H1 (cell line): ENCODE results near the gene PCDHGA1. TPM values are rescaled to one million over a fixed set of nuclear protein-coding genes. Genes with fewer than 3 reads are reported as not detected.

Experiments
- CTCF ChIA-PET: fragments of 300-600 bp; sonication (Branson Sonifier 250); formaldehyde crosslinking; loops from one replicate; lab custom pipeline; 2021; ENCODE audit not compliant: partially characterized antibody; lab: Charles Lee
- POLR2A ChIA-PET: fragments of 300-600 bp; sonication (Branson Sonifier 250); formaldehyde crosslinking; loops from one replicate; lab custom pipeline; 2021; ENCODE audit warnings: inconsistent platforms; ENCODE audit not compliant: partially characterized antibody; lab: Charles Lee
- DNase-seq, 2 experiments: peaks; one replicate each; pipeline versions ENCODE4 v3.0.0 to v3.0.0-alpha.2; 2010 to 2022; ENCODE audit warnings: low spot score in 2 of 2, low read depth in 1 of 2, mixed read lengths in 1 of 2
- FAIRE-seq: peaks from 2 replicates; lab custom pipeline; 2011; peaks lifted over from hg19 to GRCh38; lab: Jason Lieb, UNC
- H2AFZ ChIP-seq: 2 replicates; pipeline ENCODE4 v1.8.1; 2012; ENCODE audit warnings: low read length, inconsistent platforms
- H2AK5ac ChIP-seq: 2 replicates; pipeline ENCODE4 v1.6.1; 2013; ENCODE audit warnings: low read depth, low read length
- H2BK120ac ChIP-seq: replicated peaks from 2 replicates; pipeline ENCODE3; 2013; ENCODE audit warnings: low read depth, low read length, inconsistent platforms
- H2BK12ac ChIP-seq: 2 replicates; pipeline ENCODE4 v1.6.1; 2013; ENCODE audit warnings: low read depth, low read length
- H2BK15ac ChIP-seq: 2 replicates; pipeline ENCODE4 v1.6.1; 2013; ENCODE audit warnings: low read length
- H2BK20ac ChIP-seq: 2 replicates; pipeline ENCODE4 v1.6.1; 2013; ENCODE audit warnings: low read length
- H2BK5ac ChIP-seq: 2 replicates; pipeline ENCODE4 v1.6.1; 2013; ENCODE audit warnings: low read depth, low read length
- H3K14ac ChIP-seq: 2 replicates; pipeline ENCODE4 v1.6.1; 2013; ENCODE audit warnings: inconsistent platforms; ENCODE audit not compliant: insufficient read length
- H3K18ac ChIP-seq: 2 replicates; pipeline ENCODE4 v1.6.1; 2013; ENCODE audit warnings: low read length; ENCODE audit errors: extremely low read depth
- H3K23ac ChIP-seq: 2 replicates; pipeline ENCODE4 v1.6.1; 2013; ENCODE audit warnings: inconsistent platforms; ENCODE audit not compliant: insufficient read length
- H3K23me2 ChIP-seq: 2 replicates; pipeline ENCODE4 v1.6.1; 2013; ENCODE audit warnings: low read depth, low read length
- H3K27ac ChIP-seq: 2 replicates; pipeline ENCODE4 v1.6.1; 2011; ENCODE audit warnings: low read depth, low read length, inconsistent platforms
- H3K27me3 ChIP-seq, 4 experiments: replicated peaks in 1 of 4; 1 replicate in 1 of 4; 2 replicates in 3 of 4; pipeline versions ENCODE4 v1.6.1 to v1.8.1; 2011 to 2013; ENCODE audit warnings: low read length in 3 of 4, mild to moderate bottlenecking in 3 of 4, inconsistent platforms in 2 of 4, mixed read lengths in 2 of 4, moderate library complexity in 1 of 4; ENCODE audit not compliant: control insufficient read depth in 3 of 4, insufficient read depth in 3 of 4; ENCODE audit errors: extremely low read depth in 1 of 4
- H3K36me3 ChIP-seq, 4 experiments: 2 replicates each; pipeline versions ENCODE4 v1.6.1 to v1.8.1; 2011 to 2013; ENCODE audit warnings: mild to moderate bottlenecking in 4 of 4, low read length in 3 of 4, moderate library complexity in 2 of 4, control low read depth in 1 of 4, inconsistent platforms in 1 of 4; ENCODE audit not compliant: insufficient read depth in 4 of 4, control insufficient read depth in 2 of 4
- H3K4ac ChIP-seq: replicated peaks from 2 replicates; pipeline ENCODE3; 2013; ENCODE audit warnings: low read length, low read depth, mixed read lengths, inconsistent platforms; ENCODE audit not compliant: insufficient read length
- H3K4me1 ChIP-seq, 4 experiments: replicated peaks in 1 of 4; 1 replicate in 1 of 4; 2 replicates in 3 of 4; pipeline versions ENCODE4 v1.6.1 to v1.8.1; 2011 to 2013; ENCODE audit warnings: low read length in 3 of 4, inconsistent platforms in 2 of 4, mixed read lengths in 1 of 4; ENCODE audit not compliant: insufficient read depth in 4 of 4, control insufficient read depth in 3 of 4
- H3K4me2 ChIP-seq, 2 experiments: 2 replicates each; pipeline versions ENCODE4 v1.6.1 to v1.8.1; 2011 to 2013; ENCODE audit warnings: low read depth in 2 of 2, low read length in 2 of 2, control low read depth in 1 of 2, inconsistent platforms in 1 of 2, mild to moderate bottlenecking in 1 of 2; ENCODE audit not compliant: insufficient read depth in 1 of 2
- H3K4me3 ChIP-seq, 4 experiments: fragments of 200-600, 300-600 bp in 1 of 4; sonication (generic), shearing (Covaris generic), sonication (Bioruptor Twin) in 1 of 4; 2 replicates each; pipeline versions ENCODE4 v1.5.1 to v1.8.1; 2011 to 2016; ENCODE audit warnings: low read length in 4 of 4, low read depth in 3 of 4, control low read depth in 2 of 4, inconsistent platforms in 2 of 4, mild to moderate bottlenecking in 2 of 4, mixed read lengths in 1 of 4, moderate library complexity in 1 of 4; ENCODE audit not compliant: insufficient read depth in 2 of 4; ENCODE audit errors: extremely low read depth in 1 of 4
- H3K56ac ChIP-seq: replicated peaks from 2 replicates; pipeline ENCODE3; 2013; ENCODE audit warnings: low read depth, mild to moderate bottlenecking, mixed read lengths, low read length, inconsistent platforms; ENCODE audit not compliant: insufficient read length
- H3K79me1 ChIP-seq: 2 replicates; pipeline ENCODE4 v1.6.1; 2013; ENCODE audit warnings: low read depth, low read length, control low read depth
- H3K79me2 ChIP-seq, 2 experiments: 2 replicates each; pipeline versions ENCODE4 v1.6.1 to v1.8.1; 2012 to 2013; ENCODE audit warnings: low read length in 2 of 2, mild to moderate bottlenecking in 2 of 2, inconsistent platforms in 1 of 2; ENCODE audit not compliant: insufficient read depth in 2 of 2, control insufficient read depth in 1 of 2
- H3K9ac ChIP-seq, 4 experiments: replicated peaks in 1 of 4; 1 replicate in 1 of 4; 2 replicates in 3 of 4; pipeline versions ENCODE4 v1.6.1 to v1.8.1; 2011 to 2013; ENCODE audit warnings: low read depth in 3 of 4, low read length in 3 of 4, control low read depth in 2 of 4, mild to moderate bottlenecking in 2 of 4, moderate library complexity in 2 of 4, inconsistent platforms in 1 of 4; ENCODE audit errors: extremely low read depth in 1 of 4
- H3K9me3 ChIP-seq, 2 experiments: 2 replicates each; pipeline versions ENCODE4 v1.6.1 to v1.8.1; 2012 to 2013; ENCODE audit warnings: mild to moderate bottlenecking in 2 of 2, moderate library complexity in 2 of 2, control low read depth in 1 of 2, inconsistent platforms in 1 of 2, low read depth in 1 of 2, low read length in 1 of 2, mixed read lengths in 1 of 2; ENCODE audit not compliant: insufficient read depth in 2 of 2
- H4K20me1 ChIP-seq, 2 experiments: replicated peaks in 1 of 2; 2 replicates each; pipeline versions ENCODE3 to v1.8.1; 2011 to 2013; ENCODE audit warnings: inconsistent platforms in 2 of 2, low read length in 2 of 2, mild to moderate bottlenecking in 1 of 2; ENCODE audit not compliant: insufficient read depth in 2 of 2, control insufficient read depth in 1 of 2
- H4K5ac ChIP-seq: 2 replicates; pipeline ENCODE4 v1.6.1; 2013; ENCODE audit warnings: low read length, low read depth, mixed read lengths, inconsistent platforms; ENCODE audit not compliant: insufficient read length
- H4K8ac ChIP-seq: 2 replicates; pipeline ENCODE4 v1.8.0; 2013; ENCODE audit warnings: mild to moderate bottlenecking, moderate library complexity, low read length, inconsistent platforms; ENCODE audit not compliant: insufficient read depth; ENCODE audit errors: extremely low read depth
- H4K91ac ChIP-seq: replicated peaks from 2 replicates; pipeline ENCODE3; 2013; ENCODE audit warnings: low read length, mixed read lengths, inconsistent platforms; ENCODE audit not compliant: insufficient read length
- BRCA1 ChIP-seq: IDR thresholded peaks from 2 replicates; pipeline ENCODE4 v1.6.1; 2012; ENCODE audit warnings: low read depth, low read length, improper control_type of control experiment
- CREB1 ChIP-seq: IDR thresholded peaks from 2 replicates; pipeline ENCODE4 v1.6.1; 2012; ENCODE audit warnings: inconsistent platforms
- HDAC2 ChIP-seq, 2 experiments: fragments of 300-600 bp in 1 of 2; sonication (generic) in 1 of 2; IDR thresholded peaks; 2 replicates each; pipeline ENCODE4 v1.6.1; 2011 to 2012; ENCODE audit warnings: low read depth in 2 of 2, low read length in 2 of 2, mild to moderate bottlenecking in 2 of 2, moderate library complexity in 2 of 2, borderline replicate concordance in 1 of 2, inconsistent platforms in 1 of 2
- JUN ChIP-seq: IDR thresholded peaks from 2 replicates; pipeline ENCODE4 v1.6.1; 2011; ENCODE audit warnings: low read depth, mild to moderate bottlenecking, improper control_type of control experiment, low read length
- PHF8 ChIP-seq: fragments of 200-600 bp; sonication (generic); conservative IDR thresholded peaks from 2 replicates; pipeline ENCODE4 v1.7.1; 2012; ENCODE audit warnings: low read depth, mild to moderate bottlenecking, inconsistent platforms, low read length, moderate library complexity
- SIN3A ChIP-seq, 2 experiments: IDR thresholded peaks in 1 of 2; conservative IDR thresholded peaks in 1 of 2; 2 replicates each; pipeline ENCODE4 v1.6.1; 2011 to 2012; ENCODE audit warnings: low read length in 2 of 2, improper control_type of control experiment in 1 of 2, low read depth in 1 of 2, mild to moderate bottlenecking in 1 of 2
- SIRT6 ChIP-seq: IDR thresholded peaks from one replicate; pipeline ENCODE4 v1.7.1; 2012; ENCODE audit warnings: low read length, inconsistent platforms
- SP4 ChIP-seq: IDR thresholded peaks from 2 replicates; pipeline ENCODE4 v1.6.1; 2012; ENCODE audit warnings: low read length, inconsistent platforms
- TAF1 ChIP-seq: IDR thresholded peaks from 2 replicates; pipeline ENCODE4 v1.6.1; 2011; ENCODE audit warnings: mild to moderate bottlenecking, low read depth, low read length
- TEAD4 ChIP-seq: IDR thresholded peaks from 2 replicates; pipeline ENCODE4 v1.6.1; 2012; ENCODE audit warnings: low read depth, low read length, inconsistent platforms, mixed read lengths
- USF2 ChIP-seq: IDR thresholded peaks from 2 replicates; pipeline ENCODE4 v1.6.1; 2011; ENCODE audit warnings: low read length, improper control_type of control experiment
- YY1 ChIP-seq: IDR thresholded peaks from 2 replicates; pipeline ENCODE4 v1.6.1; 2011; ENCODE audit warnings: low read depth, mild to moderate bottlenecking, low read length
- ZNF274 ChIP-seq: IDR thresholded peaks from 2 replicates; pipeline ENCODE4 v1.7.0; 2012; ENCODE audit warnings: low read length, borderline replicate concordance; ENCODE audit errors: extremely low read depth
- WGBS, 2 experiments: shearing (Covaris generic) in 1 of 2; methylation state at CpG; one replicate each; pipeline versions ENCODE4 v1.1.6 to v1.1.7; 2013 to 2015; ENCODE audit warnings: low lambda C conversion rate in 2 of 2, mixed read lengths in 2 of 2, inconsistent platforms in 1 of 2, low coverage in 1 of 2, missing lambda C conversion rate in 1 of 2; ENCODE audit not compliant: insufficient replicate concordance in 2 of 2, insufficient coverage in 1 of 2, insufficient read length in 1 of 2; ENCODE audit errors: extremely low coverage in 1 of 2, missing lambda C conversion rate in 1 of 2; 5-methylcytosine and 5-hydroxymethylcytosine counted together
- polyA plus RNA-seq, 7 experiments: library from polyadenylated mRNA; depleted of rRNA in 3 of 7; stranded (reverse) in 5 of 7; unstranded in 2 of 7; fragments of >200 nt in 5 of 7; fragments of 200-250 nt in 2 of 7; gene quantifications; 1 replicate in 5 of 7; 2 replicates in 1 of 7; 4 replicates in 1 of 7; pipeline versions ENCODE4 v1.2.1 to v1.2.3, GENCODE V29; 2011 to 2013; ENCODE audit warnings: missing spikeins in 2 of 7, mixed read lengths in 2 of 7
- total RNA-seq: library from RNA; stranded (reverse); fragmentation: NEBNext Ultra II Directional; extraction: Animal tissue kit (Norgen Biotek cat#: 25700); gene quantifications from 2 replicates; pipeline ENCODE4 v1.2.1, GENCODE V29; 2021

Gene PCDHGA1
- total and polyA plus RNA-seq, 2 of the 8 experiments (the other 6 are each of a cell fraction or from before 2014, with no cell fraction given) = 0.57 to 0.89 TPM

- Histone ChIP-seq H4K91ac (no peak overlapping the region), H2BK5ac (no peak overlapping the region), H3K9ac (no peak overlapping the region), H3K23ac (no peak overlapping the region), H3K4me2 (no peak overlapping the region), H3K9me3 (peaks cover 49 to 51% of the 10 kb centered on the region in 2 experiments), H3K56ac (no peak overlapping the region), H3K4me3 (no peak overlapping the region), H3K4me1 (no peaks in the 10 kb centered on the region; a peak in 1 of 7 replicates), H3K23me2 (no peaks in the 10 kb centered on the region), H2BK12ac (no peak overlapping the region), H3K4ac (no peak overlapping the region), H4K20me1 (no peaks in the 10 kb centered on the region), H2BK20ac (no peak overlapping the region), H2AFZ (no peak overlapping the region), H3K79me1 (peaks cover 2% of the 10 kb centered on the region; the same call in 1 of the 2 replicates), H2AK5ac (no peak overlapping the region), H4K5ac (no peak overlapping the region), H3K36me3 (peaks cover 2 to 34% (median 3%) of the 10 kb centered on the region in 4 experiments; a peak in 3 of 8 replicates), H3K27ac (no peak overlapping the region), H4K8ac (no peak overlapping the region), H3K14ac (no peak overlapping the region), H2BK120ac (no peak overlapping the region), H3K79me2 (no peaks in the 10 kb centered on the region; a peak in 1 of 4 replicates), H3K18ac (no peak overlapping the region), H2BK15ac (no peak overlapping the region), H3K27me3 (peaks cover 0 to 12% (median 6%) of the 10 kb centered on the region in 4 experiments; a peak in 4 of 7 replicates)
- DNase-seq (no peak), FAIRE-seq (no peak)
- ChIA-PET CTCF (interaction anchor here (1.2 to 23.3 kb wide), 9 partner anchors 10 to 130 kb away, joined by 3 to 1236 read pairs (median 9); partner anchors contain the start of genes PCDHGA10, PCDHGB1, PCDHGB6 and PCDHGC4), POLR2A (no interaction called here)
- whole genome bisulfite sequencing, 2 experiments = 95% methylated on average over 35 of the region's 42 CpGs; no CpG with 5 or more reads in 1 of the 2 experiments
- TF ChIP-seq SP4 (no peak), CREB1 (no peak), ZNF274 (no peak), BRCA1 (no peak), USF2 (no peak), JUN (no peak), SIRT6 (no peak), SIN3A (conservative IDR thresholded peaks at IDR 0.05 in 1 of 2, IDR thresholded peaks at IDR 0.05 in 1 of 2; ENCODE audit: low read depth in 1 of 2, low read length in 2 of 2) (no peak), TAF1 (no peak), TEAD4 (no peak), YY1 (no peak), HDAC2 (IDR thresholded peaks at IDR 0.05; ENCODE audit: borderline replicate concordance in 1 of 2, low read depth in 2 of 2, low read length in 2 of 2) (no peak), PHF8 (no peak)
Observed at GRCh38 chr5:141422742-141423291, 92.5 kb downstream of the PCDHGA1 start.
